Neuron (in vitro differentiated cells): Measurements from ENCODE around the gene HTATIP2.
A peak's percentile ranks its signal among the peaks of the same experiment; 100 is the strongest.

Experiments
- H2AFZ ChIP-seq: one replicate; pipeline ENCODE4 v1.6.1; 2013; ENCODE audit warnings: low read depth, mild to moderate bottlenecking, inconsistent platforms, low read length, moderate library complexity
- H3K27me3 ChIP-seq: one replicate; pipeline ENCODE4 v1.6.1; 2013; ENCODE audit warnings: low read length; ENCODE audit not compliant: insufficient read depth
- H3K36me3 ChIP-seq: one replicate; pipeline ENCODE4 v1.6.1; 2013; ENCODE audit warnings: low read length; ENCODE audit not compliant: insufficient read depth
- H3K4me1 ChIP-seq: one replicate; pipeline ENCODE4 v1.6.1; 2013; ENCODE audit warnings: low read length; ENCODE audit not compliant: insufficient read depth
- H3K4me3 ChIP-seq: 2 replicates; pipeline ENCODE4 v1.5.1; 2013; ENCODE audit warnings: mild to moderate bottlenecking, low read length, moderate library complexity
- H3K9me3 ChIP-seq: one replicate; pipeline ENCODE4 v1.6.1; 2013; ENCODE audit warnings: low read length

Gene HTATIP2

GRCh38 chr11:20363500-20364340, at the start of gene HTATIP2:
TSS of gene HTATIP2 (plus strand) at chr11:20363714. CDS start at chr11:20364238, 524 bp downstream.
- H3K36me3 ChIP-seq, result no peaks in the 10 kb centered on the region
- peak within 1 kb of the TSS; percentile 63 for H2AFZ ChIP-seq
- H3K9me3 ChIP-seq, result peaks cover 4% of the 10 kb centered on the region
- H3K4me3 ChIP-seq, result peak within 1 kb of the TSS; percentile 45
- H3K27me3 ChIP-seq, result peaks cover 30% of the 10 kb centered on the region
- peaks cover 10% of the 10 kb centered on the region for H3K4me1 ChIP-seq

GRCh38 chr11:20315800-20316199, 47.7 kb upstream of the HTATIP2 start:
- no peaks in the 10 kb centered on the region for H3K36me3 ChIP-seq
- H3K4me1 ChIP-seq, result no peaks in the 10 kb centered on the region
- no peak overlapping the region for H2AFZ ChIP-seq
- peaks cover 33% of the 10 kb centered on the region for H3K27me3 ChIP-seq
- H3K4me3 ChIP-seq, result no peak overlapping the region
- no peaks in the 10 kb centered on the region for H3K9me3 ChIP-seq

GRCh38 chr11:20321177-20321576, 42.3 kb upstream of the HTATIP2 start:
- H3K36me3 ChIP-seq, result no peaks in the 10 kb centered on the region
- H2AFZ ChIP-seq, result no peak overlapping the region
- H3K4me3 ChIP-seq, result no peak overlapping the region
- H3K9me3 ChIP-seq, result no peaks in the 10 kb centered on the region
- H3K27me3 ChIP-seq, result peaks cover 25% of the 10 kb centered on the region
- no peaks in the 10 kb centered on the region for H3K4me1 ChIP-seq

GRCh38 chr11:20327377-20327935, 36.1 kb upstream of the HTATIP2 start:
- Histone ChIP-seq H2AFZ (no peak overlapping the region), H3K4me3 (no peak overlapping the region), H3K36me3 (no peaks in the 10 kb centered on the region), H3K27me3 (peaks cover 20% of the 10 kb centered on the region), H3K4me1 (no peaks in the 10 kb centered on the region), H3K9me3 (no peaks in the 10 kb centered on the region)

GRCh38 chr11:20336056-20336455, 27.5 kb upstream of the HTATIP2 start:
- Histone ChIP-seq H3K4me3 (no peak overlapping the region), H3K4me1 (peaks cover 3% of the 10 kb centered on the region), H2AFZ (no peak overlapping the region), H3K36me3 (no peaks in the 10 kb centered on the region), H3K27me3 (peaks cover 43% of the 10 kb centered on the region), H3K9me3 (no peaks in the 10 kb centered on the region)

- Histone ChIP-seq H3K27me3 (peaks cover 51% of the 10 kb centered on the region), H3K4me3 (no peak overlapping the region), H3K9me3 (no peaks in the 10 kb centered on the region), H3K4me1 (peaks cover 7% of the 10 kb centered on the region), H2AFZ (no peak overlapping the region), H3K36me3 (no peaks in the 10 kb centered on the region)
Measured at GRCh38 chr11:20337526-20338154, 25.9 kb upstream of the HTATIP2 start.

GRCh38 chr11:20342347-20343141, 21.0 kb upstream of the HTATIP2 start:
- no peak overlapping the region for H3K4me3 ChIP-seq
- no peaks in the 10 kb centered on the region for H3K9me3 ChIP-seq
- peaks cover 5% of the 10 kb centered on the region for H3K4me1 ChIP-seq
- H3K36me3 ChIP-seq, result no peaks in the 10 kb centered on the region
- H2AFZ ChIP-seq, result no peak overlapping the region
- peaks cover 31% of the 10 kb centered on the region for H3K27me3 ChIP-seq

- Histone ChIP-seq H3K4me1 (no peaks in the 10 kb centered on the region), H3K4me3 (no peak overlapping the region), H3K27me3 (peaks cover 11% of the 10 kb centered on the region), H2AFZ (no peak overlapping the region), H3K9me3 (no peaks in the 10 kb centered on the region), H3K36me3 (no peaks in the 10 kb centered on the region)
Measured at GRCh38 chr11:20351136-20351535, 12.4 kb upstream of the HTATIP2 start.

GRCh38 chr11:20351751-20352262, 11.7 kb upstream of the HTATIP2 start:
- Histone ChIP-seq H3K27me3 (peaks cover 16% of the 10 kb centered on the region), H3K4me3 (no peak overlapping the region), H3K9me3 (no peaks in the 10 kb centered on the region), H3K4me1 (no peaks in the 10 kb centered on the region), H3K36me3 (no peaks in the 10 kb centered on the region), H2AFZ (no peak overlapping the region)

GRCh38 chr11:20353829-20354434, 9.6 kb upstream of the HTATIP2 start:
- H2AFZ ChIP-seq, result no peak overlapping the region
- H3K9me3 ChIP-seq, result no peaks in the 10 kb centered on the region
- no peaks in the 10 kb centered on the region for H3K36me3 ChIP-seq
- H3K4me3 ChIP-seq, result no peak overlapping the region
- no peaks in the 10 kb centered on the region for H3K4me1 ChIP-seq
- H3K27me3 ChIP-seq, result peaks cover 19% of the 10 kb centered on the region

GRCh38 chr11:20355221-20356219, 8.0 kb upstream of the HTATIP2 start:
- Histone ChIP-seq H3K36me3 (no peaks in the 10 kb centered on the region), H3K27me3 (peaks cover 26% of the 10 kb centered on the region), H2AFZ (no peak overlapping the region), H3K9me3 (peaks cover 4% of the 10 kb centered on the region), H3K4me3 (no peak overlapping the region), H3K4me1 (no peaks in the 10 kb centered on the region)
